ENCODE data around the gene GMPR2. TPM values are rescaled to one million over a fixed set of nuclear protein-coding genes. Genes with fewer than 3 reads are reported as not detected.

Gene GMPR2
- total RNA-seq, 1 donor from 2014 or later = 98.4 TPM

- Mint-ChIP-seq H3K4me1 (peaks cover 11% of the 10 kb centered on the region), H3K27me3 (ENCODE audit: insufficient read depth, low read depth) (peaks cover 8% of the 10 kb centered on the region)
These were observed 34.8 kb downstream of the GMPR2 start for GRCh38 chr14:24267516-24267915.

GRCh38 chr14:24268225-24268624, 35.5 kb downstream of the GMPR2 start:
- Histone ChIP-seq H4K20me1 (ENCODE audit: low read depth) (no peaks in the 10 kb centered on the region), H3K4me3 (no peak overlapping the region), H3K36me3 (no peaks in the 10 kb centered on the region), H3K9ac (no peak overlapping the region), H3K4me1 (peaks cover 6% of the 10 kb centered on the region), H3K79me2 (ENCODE audit: low read depth) (peaks cover 8% of the 10 kb centered on the region), H3K9me3 (ENCODE audit: low read depth) (no peaks in the 10 kb centered on the region), H2AFZ (replicated peaks) (no peak overlapping the region), H3K27me3 (no peaks in the 10 kb centered on the region), H3K27ac (no peak overlapping the region), H3F3A (ENCODE audit: low read depth) (peaks cover 10% of the 10 kb centered on the region), H3K4me2 (no peak overlapping the region)
- Mint-ChIP-seq H3K27ac (no peak overlapping the region), H3K36me3 (no peaks in the 10 kb centered on the region), H3K4me1 (peaks cover 15% of the 10 kb centered on the region), H3K9me3 (no peaks in the 10 kb centered on the region), H3K27me3 (ENCODE audit: insufficient read depth, low read depth) (peaks cover 8% of the 10 kb centered on the region), H3K4me3 (no peak overlapping the region)
- TF ChIP-seq CTCF (IDR thresholded peaks at IDR 0.05) (no peak), EZH2phosphoT487 (IDR thresholded peaks at IDR 0.05) (no peak), EZH2 (IDR thresholded peaks at IDR 0.05) (no peak)
- no peak for DNase-seq (ENCODE audit: low spot score)

More at GRCh38 chr14:24267516-24267915, 34.8 kb downstream of the GMPR2 start:
- TF ChIP-seq CTCF (IDR thresholded peaks at IDR 0.05) (no peak), EZH2 (IDR thresholded peaks at IDR 0.05) (no peak), EZH2phosphoT487 (IDR thresholded peaks at IDR 0.05) (no peak)
- peak overlapping the region; percentile 6 for H3K27ac Mint-ChIP-seq
- Histone ChIP-seq H3K4me2 (no peak overlapping the region), H3K27me3 (no peaks in the 10 kb centered on the region), H3K4me1 (peaks cover 6% of the 10 kb centered on the region), H3K27ac (no peak overlapping the region), H3K9me3 (ENCODE audit: low read depth) (no peaks in the 10 kb centered on the region), H3K79me2 (ENCODE audit: low read depth) (peaks cover 5% of the 10 kb centered on the region), H3K9ac (no peak overlapping the region), H3K4me3 (no peak overlapping the region), H4K20me1 (ENCODE audit: low read depth) (no peaks in the 10 kb centered on the region), H3K36me3 (no peaks in the 10 kb centered on the region), H2AFZ (replicated peaks) (no peak overlapping the region), H3F3A (ENCODE audit: low read depth) (peaks cover 10% of the 10 kb centered on the region)
- H3K4me3 Mint-ChIP-seq = no peak overlapping the region
- no peaks in the 10 kb centered on the region for H3K36me3 Mint-ChIP-seq
- DNase-seq (ENCODE audit: low spot score) = no peak
- H3K9me3 Mint-ChIP-seq = no peaks in the 10 kb centered on the region

- no peak for DNase-seq (ENCODE audit: low spot score)
- Mint-ChIP-seq H3K4me1 (peaks cover 15% of the 10 kb centered on the region), H3K36me3 (peaks cover 2% of the 10 kb centered on the region), H3K9me3 (no peaks in the 10 kb centered on the region), H3K4me3 (peak overlapping the region; percentile 52), H3K27ac (no peak overlapping the region), H3K27me3 (ENCODE audit: insufficient read depth, low read depth) (peaks cover 8% of the 10 kb centered on the region)
- peaks cover 10% of the 10 kb centered on the region for H3F3A ChIP-seq (ENCODE audit: low read depth)
- no peak overlapping the region for H3K27ac ChIP-seq
- no peak overlapping the region for H3K9ac ChIP-seq
- TF ChIP-seq EZH2phosphoT487 (IDR thresholded peaks at IDR 0.05) (no peak), EZH2 (IDR thresholded peaks at IDR 0.05) (no peak), CTCF (IDR thresholded peaks at IDR 0.05) (no peak)
- H3K36me3 ChIP-seq = no peaks in the 10 kb centered on the region
- H3K9me3 ChIP-seq (ENCODE audit: low read depth) = no peaks in the 10 kb centered on the region
- no peak overlapping the region for H3K4me3 ChIP-seq
- H3K79me2 ChIP-seq (ENCODE audit: low read depth) = peaks cover 8% of the 10 kb centered on the region
- peaks cover 6% of the 10 kb centered on the region for H3K4me1 ChIP-seq
- H2AFZ ChIP-seq (replicated peaks) = no peak overlapping the region
- H3K27me3 ChIP-seq = no peaks in the 10 kb centered on the region
- H4K20me1 ChIP-seq (ENCODE audit: low read depth) = no peaks in the 10 kb centered on the region
- no peak overlapping the region for H3K4me2 ChIP-seq
These were observed 36.6 kb downstream of the GMPR2 start for GRCh38 chr14:24269368-24269767.
